SU-DHL-6 (cell line): ENCODE data around the gene CERT1.

Experiments used
- H2AFZ ChIP-seq: fragments of 200-600 bp; sonication (generic); 2 replicates; pipeline ENCODE4 v1.6.1; 2014; ENCODE audit warnings: low read depth, mild to moderate bottlenecking, moderate library complexity, mixed read lengths, antibody characterized with exemption, low read length; ENCODE audit not compliant: severe bottlenecking
- H3F3A ChIP-seq: fragments of 200-600 bp; shearing (Covaris generic); 2 replicates; pipeline ENCODE4 v1.6.0; 2016; ENCODE audit warnings: antibody characterized with exemption, mild to moderate bottlenecking; ENCODE audit not compliant: insufficient read depth
- H3K27ac ChIP-seq: fragments of 200-600 bp; sonication (generic); 2 replicates; pipeline ENCODE4 v1.5.1; 2016; ENCODE audit warnings: low read depth, mild to moderate bottlenecking, low read length, moderate library complexity, mixed read lengths
- H3K27me3 ChIP-seq: fragments of 200-600 bp; sonication (generic), shearing (Covaris generic); 2 replicates; pipeline ENCODE4 v1.6.0; 2014; ENCODE audit warnings: mild to moderate bottlenecking, low read length
- H3K36me3 ChIP-seq: fragments of 200-600 bp; sonication (generic); 2 replicates; pipeline ENCODE4 v1.6.1; 2014; ENCODE audit warnings: mild to moderate bottlenecking, low read length, mixed read lengths
- H3K4me2 ChIP-seq: fragments of 300-600, 200-600 bp; shearing (Covaris generic), sonication (generic); 2 replicates; pipeline ENCODE4 v1.6.0; 2014; ENCODE audit warnings: low read length, low read depth, mild to moderate bottlenecking; ENCODE audit not compliant: poor library complexity, severe bottlenecking
- H3K4me3 ChIP-seq: fragments of 200-600 bp; sonication (generic); 2 replicates; pipeline ENCODE4 v1.5.1; 2014; ENCODE audit warnings: antibody characterized with exemption, low read length, mild to moderate bottlenecking, mixed read lengths; ENCODE audit not compliant: insufficient read depth, poor library complexity, severe bottlenecking
- H3K79me2 ChIP-seq: fragments of 200-600 bp; sonication (generic); 2 replicates; pipeline ENCODE4 v1.6.1; 2014; ENCODE audit warnings: mild to moderate bottlenecking, low read length, moderate library complexity; ENCODE audit not compliant: insufficient read depth
- H3K9ac ChIP-seq: fragments of 200-600 bp; sonication (generic); 2 replicates; pipeline ENCODE4 v1.7.0; 2014; ENCODE audit warnings: mild to moderate bottlenecking, low read length
- H3K9me2 ChIP-seq: fragments of 200-600 bp; sonication (generic); replicated peaks from 2 replicates; pipeline ENCODE4 v1.6.1; 2014; ENCODE audit warnings: low read length; ENCODE audit not compliant: insufficient read depth
- H3K9me3 ChIP-seq: fragments of 200-600 bp; sonication (generic); 2 replicates; pipeline ENCODE4 v1.6.1; 2014; ENCODE audit warnings: low read length, mixed read lengths; ENCODE audit not compliant: insufficient read depth
- H4K20me1 ChIP-seq: fragments of 200-600 bp; sonication (generic); 2 replicates; pipeline ENCODE4 v1.6.1; 2014; ENCODE audit warnings: low read depth, mild to moderate bottlenecking, antibody characterized with exemption, low read length, moderate library complexity, mixed read lengths
- CTCF ChIP-seq: fragments of 200-600 bp; sonication (generic); IDR thresholded peaks from one replicate; pipeline ENCODE4 v1.5.1; 2017; ENCODE audit warnings: antibody characterized with exemption, mild to moderate bottlenecking, low read length, moderate library complexity; ENCODE audit not compliant: insufficient read depth, poor library complexity, severe bottlenecking
- EZH2phosphoT487 ChIP-seq: fragments of 200-600 bp; sonication (generic), shearing (Covaris generic); conservative IDR thresholded peaks from 2 replicates; pipeline ENCODE4 v1.6.1; 2018; ENCODE audit warnings: mild to moderate bottlenecking, antibody characterized with exemption, low read length, moderate library complexity, mixed read lengths

Gene CERT1

GRCh38 chr5:75435096-75435495 lies 76.3 kb downstream of the CERT1 start:
- Histone ChIP-seq H3K27ac (no peak overlapping the region), H3F3A (no peaks in the 10 kb centered on the region), H3K9me2 (no peaks in the 10 kb centered on the region), H3K9ac (no peak overlapping the region), H3K36me3 (no peaks in the 10 kb centered on the region), H3K79me2 (no peaks in the 10 kb centered on the region), H3K4me2 (no peak overlapping the region), H3K4me3 (no peak overlapping the region), H3K27me3 (no peaks in the 10 kb centered on the region), H2AFZ (no peak overlapping the region), H3K9me3 (no peaks in the 10 kb centered on the region), H4K20me1 (no peaks in the 10 kb centered on the region)
- TF ChIP-seq CTCF (no peak), EZH2phosphoT487 (no peak)

- Histone ChIP-seq H3K9me3 (no peaks in the 10 kb centered on the region), H3K36me3 (no peaks in the 10 kb centered on the region), H3K27ac (no peak overlapping the region), H3K27me3 (no peaks in the 10 kb centered on the region), H3K4me3 (no peak overlapping the region), H3K9ac (no peak overlapping the region), H4K20me1 (no peaks in the 10 kb centered on the region), H3K4me2 (no peak overlapping the region), H3K79me2 (no peaks in the 10 kb centered on the region), H3K9me2 (no peaks in the 10 kb centered on the region), H2AFZ (no peak overlapping the region), H3F3A (no peaks in the 10 kb centered on the region)
- TF ChIP-seq EZH2phosphoT487 (no peak), CTCF (no peak)
Measured at GRCh38 chr5:75433814-75434506, 77.5 kb downstream of the CERT1 start.

GRCh38 chr5:75414241-75414640 lies 97.2 kb downstream of the CERT1 start:
- Histone ChIP-seq H3K27me3 (no peaks in the 10 kb centered on the region), H3F3A (peaks cover 4% of the 10 kb centered on the region; the same call in 1 of the 2 replicates), H3K36me3 (peaks cover 27% of the 10 kb centered on the region), H3K27ac (no peak overlapping the region), H3K9me3 (no peaks in the 10 kb centered on the region), H2AFZ (no peak overlapping the region), H3K79me2 (no peaks in the 10 kb centered on the region), H3K4me3 (no peak overlapping the region), H3K9ac (no peak overlapping the region), H4K20me1 (no peaks in the 10 kb centered on the region), H3K9me2 (no peaks in the 10 kb centered on the region), H3K4me2 (no peak overlapping the region)
- no peak for TF ChIP-seq CTCF
- TF ChIP-seq EZH2phosphoT487: no peak
